K562 (cell line): Measurements from ENCODE around the gene KLHDC10. TPM values are rescaled to one million over a fixed set of nuclear protein-coding genes. Genes with fewer than 3 reads are reported as not detected.

Experiments
- ATAC-seq: fragments of 200-7000 bp; cut with Tn5 transposase; 3 replicates; pipeline ENCODE4 v1.9.1; 2020; ENCODE audit warnings: moderate library complexity
- BruUV-seq: library from RNA; stranded (reverse); fragments of 400-500 nt; replicated peaks from 2 replicates; lab custom pipeline; 2021; lab: Mats Ljungman, UMichigan
- CTCF ChIA-PET: fragments of 300-600 bp; formaldehyde crosslinking; extraction: SDS; loops from one replicate; lab custom pipeline; 2021; ENCODE audit warnings: low intra/inter-chr PET ratio; lab: Yijun Ruan, JAX
- POLR2A ChIA-PET: fragments of 300-600, 350-650 bp; sonication (Branson Sonifier 250); formaldehyde crosslinking; extraction: SDS; loops from one replicate; lab custom pipeline; 2021; ENCODE audit warnings: antibody characterized with exemption, inconsistent platforms; lab: Yijun Ruan, JAX
- DNase-seq, 4 experiments: peaks; one replicate each; pipeline versions ENCODE4 v3.0.0 to v3.0.0-alpha.2; 2011 to 2018; ENCODE audit warnings: low spot score in 3 of 4, mixed read lengths in 3 of 4; ENCODE audit errors: extremely low read depth in 1 of 4
- FAIRE-seq: peaks from 2 replicates; lab custom pipeline; 2011; peaks lifted over from hg19 to GRCh38; lab: Jason Lieb, UNC
- H2AFZ ChIP-seq: 2 replicates; pipeline ENCODE4 v1.6.0; 2011; ENCODE audit warnings: low read depth, low read length, control low read depth, inconsistent platforms
- H3K27ac ChIP-seq: fragments of 200-600 bp; 3 replicates; pipeline ENCODE4 v1.8.0; 2011; ENCODE audit warnings: low read depth, mild to moderate bottlenecking, control low read depth, inconsistent platforms, low read length, moderate library complexity, mixed read lengths; ENCODE audit errors: extremely low read depth
- H3K27me3 ChIP-seq, 2 experiments: fragments of 300-600 bp in 1 of 2; 2 replicates in 1 of 2; 3 replicates in 1 of 2; pipeline versions ENCODE4 v1.6.0 to v1.8.0; 2011; ENCODE audit warnings: inconsistent platforms in 2 of 2, low read length in 2 of 2, mild to moderate bottlenecking in 1 of 2, mixed read lengths in 1 of 2, moderate library complexity in 1 of 2; ENCODE audit not compliant: control insufficient read depth in 2 of 2, insufficient read depth in 2 of 2
- H3K36me3 ChIP-seq: fragments of 300-600 bp; 3 replicates; pipeline ENCODE4 v1.8.0; 2011; ENCODE audit warnings: mild to moderate bottlenecking, low read length, inconsistent platforms; ENCODE audit not compliant: control insufficient read depth, insufficient read depth
- H3K4me1 ChIP-seq, 2 experiments: fragments of 200-600 bp in 1 of 2; replicated peaks in 1 of 2; 2 replicates in 1 of 2; 3 replicates in 1 of 2; pipeline versions ENCODE4 v1.5.1 to v1.8.0; 2011; ENCODE audit warnings: inconsistent platforms in 2 of 2, low read length in 2 of 2, mild to moderate bottlenecking in 1 of 2, mixed read lengths in 1 of 2, moderate library complexity in 1 of 2; ENCODE audit not compliant: control insufficient read depth in 2 of 2, insufficient read depth in 2 of 2
- H3K4me2 ChIP-seq: 2 replicates; pipeline ENCODE4 v1.6.1; 2011; ENCODE audit warnings: low read length, control low read depth, inconsistent platforms, mixed read lengths; ENCODE audit not compliant: insufficient read depth
- H3K4me3 ChIP-seq: fragments of 200-600 bp; sonication (generic), shearing (Covaris generic); 2 replicates; pipeline ENCODE4 v1.5.1; 2016; ENCODE audit warnings: control low read depth, inconsistent platforms
- H3K79me2 ChIP-seq: fragments of 200-600 bp; 3 replicates; pipeline ENCODE4 v1.8.0; 2011; ENCODE audit warnings: low read length, inconsistent platforms; ENCODE audit not compliant: control insufficient read depth, insufficient read depth
- H3K9ac ChIP-seq, 2 experiments: 2 replicates each; pipeline versions ENCODE4 v1.6.0 to v1.6.1; 2011; ENCODE audit warnings: low read depth in 2 of 2, low read length in 2 of 2, control low read depth in 1 of 2, inconsistent platforms in 1 of 2, mild to moderate bottlenecking in 1 of 2, mixed read lengths in 1 of 2; ENCODE audit not compliant: insufficient read depth in 1 of 2
- H3K9me1 ChIP-seq: one replicate; pipeline ENCODE4 v1.6.0; 2011; ENCODE audit warnings: inconsistent platforms, mild to moderate bottlenecking, low read length, moderate library complexity; ENCODE audit not compliant: control insufficient read depth, insufficient read depth
- H3K9me3 ChIP-seq: replicated peaks from 2 replicates; pipeline ENCODE4 v1.5.1; 2011; ENCODE audit warnings: low read depth, low read length, inconsistent platforms; ENCODE audit not compliant: control insufficient read depth, insufficient read depth
- H4K20me1 ChIP-seq: replicated peaks from 2 replicates; pipeline ENCODE4 v1.6.1; 2011; ENCODE audit warnings: low read length, inconsistent platforms, mixed read lengths; ENCODE audit not compliant: control insufficient read depth, insufficient read depth
- ARID1B ChIP-seq: fragments of 450-650 bp; IDR thresholded peaks from 2 replicates; pipeline ENCODE4 v1.6.1; 2016; ENCODE audit warnings: antibody characterized with exemption, mild to moderate bottlenecking, inconsistent platforms
- ARID3A ChIP-seq: IDR thresholded peaks from 2 replicates; pipeline ENCODE4 v1.6.1; 2012; ENCODE audit warnings: low read depth, low read length, improper control_type of control experiment, borderline replicate concordance
- CREB1 ChIP-seq, 2 experiments: sonication (generic) in 1 of 2; formaldehyde crosslinking in 1 of 2; IDR thresholded peaks; 2 replicates each; pipeline versions ENCODE4 v1.6.1 to v1.8.0; 2012 to 2022; ENCODE audit warnings: inconsistent platforms in 1 of 2, mild to moderate bottlenecking in 1 of 2, missing genetic modification reagents in 1 of 2, moderate library complexity in 1 of 2
- CXXC5 ChIP-seq: fragments of 250-450 bp; sonication (Bioruptor Pico); IDR thresholded peaks from 2 replicates; pipeline ENCODE4 v1.8.0; 2022; ENCODE audit warnings: inconsistent platforms, mild to moderate bottlenecking, moderate library complexity
- DIDO1 ChIP-seq: fragments of 450-650 bp; IDR thresholded peaks from 2 replicates; pipeline ENCODE4 v1.6.1; 2016; ENCODE audit warnings: low read depth, missing biosample characterization, missing genetic modification characterization
- ETV5 ChIP-seq: sonication (generic); formaldehyde crosslinking; IDR thresholded peaks from 2 replicates; pipeline ENCODE4 v1.4.0; 2020; ENCODE audit warnings: low read depth, mild to moderate bottlenecking, missing genetic modification reagents
- GATAD2B ChIP-seq: fragments of 450-650 bp; IDR thresholded peaks from 2 replicates; pipeline ENCODE4 v1.6.1; 2017; ENCODE audit warnings: mild to moderate bottlenecking, borderline replicate concordance
- HES1 ChIP-seq: fragments of 450-650 bp; IDR thresholded peaks from 2 replicates; pipeline ENCODE4 v1.6.1; 2016; ENCODE audit warnings: low read depth, mild to moderate bottlenecking, moderate library complexity
- HLTF ChIP-seq: fragments of 450-650 bp; IDR thresholded peaks from 2 replicates; pipeline ENCODE4 v1.6.1; 2016
- HNRNPK ChIP-seq: fragments of 200-400 bp; formaldehyde crosslinking; IDR thresholded peaks from one replicate; pipeline ENCODE4 v1.6.1; 2018; ENCODE audit warnings: mild to moderate bottlenecking, low read depth, low read length; ENCODE audit not compliant: poor library complexity, severe bottlenecking
- MAZ ChIP-seq, 2 experiments: fragments of 450-650 bp in 1 of 2; sonication (generic) in 1 of 2; formaldehyde crosslinking; IDR thresholded peaks in 1 of 2; conservative IDR thresholded peaks in 1 of 2; 2 replicates each; pipeline versions ENCODE4 v1.4.0 to v1.5.0; 2020; ENCODE audit warnings: mild to moderate bottlenecking in 1 of 2, missing genetic modification reagents in 1 of 2
- MEIS2 ChIP-seq: fragments of 450-650 bp; IDR thresholded peaks from 2 replicates; pipeline ENCODE4 v1.6.1; 2014; ENCODE audit warnings: mild to moderate bottlenecking; ENCODE audit not compliant: partially characterized antibody
- PCBP2 ChIP-seq: fragments of 200-400 bp; formaldehyde crosslinking; IDR thresholded peaks from 2 replicates; pipeline ENCODE4 v1.6.1; 2018; ENCODE audit warnings: low read length, low read depth, mild to moderate bottlenecking, moderate library complexity; ENCODE audit not compliant: poor library complexity, severe bottlenecking
- SMARCC2 ChIP-seq: fragments of 450-650 bp; IDR thresholded peaks from 2 replicates; pipeline ENCODE4 v1.6.1; 2017; ENCODE audit warnings: antibody characterized with exemption, moderate library complexity, mild to moderate bottlenecking, low read depth
- SMARCE1 ChIP-seq: fragments of 450-650 bp; IDR thresholded peaks from 2 replicates; pipeline ENCODE4 v1.7.1; 2016; ENCODE audit warnings: mild to moderate bottlenecking
- ZNF592 ChIP-seq: fragments of 450-650 bp; IDR thresholded peaks from 2 replicates; pipeline ENCODE4 v1.6.1; 2017; ENCODE audit warnings: antibody characterized with exemption, mild to moderate bottlenecking
- WGBS: fragments of 100-300 bp; shearing (Covaris generic); methylation state at CpG from one replicate; pipeline ENCODE4 v1.1.6; 2016; ENCODE audit warnings: low coverage, mixed read lengths; ENCODE audit not compliant: insufficient coverage; ENCODE audit errors: missing lambda C conversion rate; 5-methylcytosine and 5-hydroxymethylcytosine counted together
- in situ Hi-C: fragments of 300-500 bp; cut with MboI; formaldehyde crosslinking; loops from 4 replicates; pipeline ENCODE4 v1.15.0; 2018; ENCODE audit warnings: inconsistent platforms, mixed read lengths
- intact Hi-C: fragments of 100-400 bp; cut with micrococcal nuclease; formaldehyde crosslinking; loops from 2 replicates; pipeline ENCODE4 v1.14.2; 2022
- polyA plus RNA-seq, 8 experiments: library from polyadenylated mRNA; depleted of rRNA in 4 of 8; stranded (reverse) in 5 of 8; unstranded in 3 of 8; fragments of >200 nt; fragmentation: Nextera tagmentation in 2 of 8; fragmentation: Illumina TruSeq in 1 of 8; extraction: Ambion mirVana in 2 of 8; extraction: Trizol in 1 of 8; gene quantifications; 2 replicates each; pipeline versions ENCODE4 v1.2.1 to v1.2.3, GENCODE V29; 2011 to 2014; ENCODE audit warnings: inconsistent platforms in 1 of 8, missing spikeins in 1 of 8
- total RNA-seq, 7 experiments: library from RNA; depleted of rRNA in 6 of 7; stranded (reverse); fragments of >200 nt in 6 of 7; fragmentation: Illumina TruSeq in 2 of 7; extraction: Trizol in 2 of 7; gene quantifications; 2 replicates each; pipeline versions ENCODE4 v1.2.1 to v1.2.3, GENCODE V29; 2011 to 2021; ENCODE audit warnings: low replicate concordance in 1 of 7

The KLHDC10 gene
- total and polyA plus RNA-seq, 9 of the 15 experiments (the other 6 are each of a cell fraction or from before 2014, with no cell fraction given), result 9.8 to 80.5 (median 31.4) TPM

GRCh38 chr7:130127821-130128317 is 57.5 kb downstream of the KLHDC10 start:
- DNase-seq (no peak), ATAC-seq (no peak), FAIRE-seq (no peak)
- Histone ChIP-seq H3K9me1 (no peaks in the 10 kb centered on the region), H3K9me3 (no peaks in the 10 kb centered on the region), H3K4me1 (peaks cover 13 to 45% of the 10 kb centered on the region in 2 experiments), H3K79me2 (0 out of 3 replicates have a peak, but pooled peaks cover 5% of the 10 kb centered on the region), H3K4me3 (no peak overlapping the region), H4K20me1 (no peaks in the 10 kb centered on the region), H3K27me3 (no peaks in the 10 kb centered on the region), H3K4me2 (no peak overlapping the region), H2AFZ (no peak overlapping the region), H3K27ac (peak overlapping the region; percentile 5; the same call in 2 of the 3 replicates), H3K36me3 (peaks cover 85% of the 10 kb centered on the region), H3K9ac (no peak overlapping the region)
- intact Hi-C loops (no loop called here), in situ Hi-C loops (no loop called here)
- BruUV-seq, result no TSS peak
- ChIA-PET CTCF (no interaction called here), POLR2A (interaction anchor here (0.6 to 1.3 kb wide), 5 partner anchors 16 to 895 kb away, joined by 3 to 5 read pairs (median 4); partner anchors contain the start of gene TMEM209)
- WGBS, result 17% methylated on average over 1 of the region's 1 CpG
- peak; percentile 43; the same call in 1 of the 2 replicates for TF ChIP-seq ARID3A
- TF ChIP-seq SMARCE1, result peak; percentile 31; the same call in 1 of the 2 replicates
- TF ChIP-seq CXXC5 (CRISPR knock-in tag), result no peak
- 0 out of 2 replicates have a peak, but pooled peaks have one; percentile 39 for TF ChIP-seq GATAD2B
- TF ChIP-seq DIDO1 (tag), result no peak
- peak; percentile 29 for TF ChIP-seq MEIS2
- no peak for TF ChIP-seq MAZ (CRISPR knock-in tag; conservative IDR thresholded peaks at IDR 0.05 in 1 of 2, IDR thresholded peaks at IDR 0.05 in 1 of 2)
- TF ChIP-seq SMARCC2, result 0 out of 2 replicates have a peak, but pooled peaks have one; percentile 43
- TF ChIP-seq ETV5 (CRISPR knock-in tag), result no peak
- peak; percentile 35; the same call in 1 of the 2 replicates for TF ChIP-seq ARID1B
- no peak for TF ChIP-seq HLTF
- TF ChIP-seq ZNF592, result peak; percentile 49; the same call in 1 of the 2 replicates
- no peak for TF ChIP-seq PCBP2
- no peak for TF ChIP-seq HNRNPK
- TF ChIP-seq CREB1 (IDR thresholded peaks at IDR 0.05), result no peak
- no peak for TF ChIP-seq CREB1 (CRISPR knock-in tag; IDR thresholded peaks at IDR 0.05)
- no peak for TF ChIP-seq HES1
